Upper lobe of left lung (tissue), 6 donors: ENCODE results near the gene FERMT1. TPM values are rescaled to one million over a fixed set of nuclear protein-coding genes. Genes with fewer than 3 reads are reported as not detected.
A peak's percentile ranks its signal among the peaks of the same experiment; 100 is the strongest.

Source experiments
- ATAC-seq, 2 donors: fragments of 200-7000 bp; cut with Tn5 transposase; one replicate each; pipeline ENCODE4 v1.9.1; 2022; ENCODE audit warnings: mild to moderate bottlenecking in 2 of 2, moderate library complexity in 2 of 2; ENCODE audit not compliant: low FRiP score in 2 of 2
- DNase-seq, 2 donors: peaks; one replicate each; pipeline ENCODE4 v3.0.0-alpha.2; 2019 to 2020
- H3K27ac ChIP-seq, 4 donors: fragments of 200-600 bp; sonication (generic); one replicate each; pipeline ENCODE4 v1.5.1; 2016 to 2019
- H3K27me3 ChIP-seq, 4 donors: fragments of 200-600 bp; sonication (generic); one replicate each; pipeline ENCODE4 v1.5.1; 2017 to 2019
- H3K36me3 ChIP-seq, 4 donors: fragments of 200-600 bp; sonication (generic); one replicate each; pipeline ENCODE4 v1.5.1; 2016 to 2019
- H3K4me1 ChIP-seq, 4 donors: fragments of 200-600 bp; sonication (generic); one replicate each; pipeline ENCODE4 v1.5.1; 2018 to 2019
- H3K4me3 ChIP-seq, 4 donors: fragments of 200-600 bp; sonication (generic); one replicate each; pipeline ENCODE4 v1.5.1; 2017 to 2019; ENCODE audit warnings: mild to moderate bottlenecking in 2 of 4, moderate library complexity in 1 of 4
- H3K9me3 ChIP-seq, 4 donors: fragments of 200-600 bp; sonication (generic); one replicate each; pipeline ENCODE4 v1.5.1; 2018 to 2019
- EP300 ChIP-seq, 4 donors: sonication (generic); formaldehyde crosslinking; IDR thresholded peaks; one replicate each; pipeline ENCODE4 v1.5.1; 2017; ENCODE audit warnings: antibody characterized with exemption in 4 of 4, control low read depth in 2 of 4
- POLR2A ChIP-seq, 4 donors: fragments of 450-650 bp; IDR thresholded peaks; one replicate each; pipeline ENCODE4 v1.5.1; 2016 to 2017; ENCODE audit warnings: antibody characterized with exemption in 4 of 4, mild to moderate bottlenecking in 2 of 4
- POLR2AphosphoS5 ChIP-seq, 2 donors: sonication (generic); formaldehyde crosslinking; IDR thresholded peaks; one replicate each; pipeline ENCODE4 v1.5.1; 2017; ENCODE audit warnings: antibody characterized with exemption in 2 of 2
- WGBS, 2 donors: methylation state at CpG; one replicate each; pipeline ENCODE4 v1.1.5; 2017 to 2018; 5-methylcytosine and 5-hydroxymethylcytosine counted together
- total RNA-seq, 6 donors: library from RNA; depleted of rRNA in 4 of 6; stranded (reverse); fragments of >200 nt in 4 of 6; gene quantifications; one replicate each; pipeline versions ENCODE4 v1.1.0 to v1.2.1, GENCODE V29; 2016 to 2021
- TF ChIP-seq, protein P1 (sequence below), 6 experiments: fragments of 450-650 bp in 4 of 6; fragments of 200-600 bp in 2 of 6; sonication (generic) in 2 of 6; IDR thresholded peaks; one replicate each; pipeline ENCODE4 v1.5.1; 2016 to 2019; ENCODE audit warnings: antibody characterized with exemption in 6 of 6
- donor health status: DM: no; HTN: no; CAD: no; lungs with moderate emphysema.
- donor health status: DM: no; HTN: yes; CAD: no; lungs with severe emphysema.

FERMT1 gene, protein sequence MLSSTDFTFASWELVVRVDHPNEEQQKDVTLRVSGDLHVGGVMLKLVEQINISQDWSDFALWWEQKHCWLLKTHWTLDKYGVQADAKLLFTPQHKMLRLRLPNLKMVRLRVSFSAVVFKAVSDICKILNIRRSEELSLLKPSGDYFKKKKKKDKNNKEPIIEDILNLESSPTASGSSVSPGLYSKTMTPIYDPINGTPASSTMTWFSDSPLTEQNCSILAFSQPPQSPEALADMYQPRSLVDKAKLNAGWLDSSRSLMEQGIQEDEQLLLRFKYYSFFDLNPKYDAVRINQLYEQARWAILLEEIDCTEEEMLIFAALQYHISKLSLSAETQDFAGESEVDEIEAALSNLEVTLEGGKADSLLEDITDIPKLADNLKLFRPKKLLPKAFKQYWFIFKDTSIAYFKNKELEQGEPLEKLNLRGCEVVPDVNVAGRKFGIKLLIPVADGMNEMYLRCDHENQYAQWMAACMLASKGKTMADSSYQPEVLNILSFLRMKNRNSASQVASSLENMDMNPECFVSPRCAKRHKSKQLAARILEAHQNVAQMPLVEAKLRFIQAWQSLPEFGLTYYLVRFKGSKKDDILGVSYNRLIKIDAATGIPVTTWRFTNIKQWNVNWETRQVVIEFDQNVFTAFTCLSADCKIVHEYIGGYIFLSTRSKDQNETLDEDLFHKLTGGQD
- total RNA-seq = 1 to 10 TPM in 3 of 6 donors, under 1 TPM in 3; 0.44 to 1.5 (median 0.87) TPM

DNA sequence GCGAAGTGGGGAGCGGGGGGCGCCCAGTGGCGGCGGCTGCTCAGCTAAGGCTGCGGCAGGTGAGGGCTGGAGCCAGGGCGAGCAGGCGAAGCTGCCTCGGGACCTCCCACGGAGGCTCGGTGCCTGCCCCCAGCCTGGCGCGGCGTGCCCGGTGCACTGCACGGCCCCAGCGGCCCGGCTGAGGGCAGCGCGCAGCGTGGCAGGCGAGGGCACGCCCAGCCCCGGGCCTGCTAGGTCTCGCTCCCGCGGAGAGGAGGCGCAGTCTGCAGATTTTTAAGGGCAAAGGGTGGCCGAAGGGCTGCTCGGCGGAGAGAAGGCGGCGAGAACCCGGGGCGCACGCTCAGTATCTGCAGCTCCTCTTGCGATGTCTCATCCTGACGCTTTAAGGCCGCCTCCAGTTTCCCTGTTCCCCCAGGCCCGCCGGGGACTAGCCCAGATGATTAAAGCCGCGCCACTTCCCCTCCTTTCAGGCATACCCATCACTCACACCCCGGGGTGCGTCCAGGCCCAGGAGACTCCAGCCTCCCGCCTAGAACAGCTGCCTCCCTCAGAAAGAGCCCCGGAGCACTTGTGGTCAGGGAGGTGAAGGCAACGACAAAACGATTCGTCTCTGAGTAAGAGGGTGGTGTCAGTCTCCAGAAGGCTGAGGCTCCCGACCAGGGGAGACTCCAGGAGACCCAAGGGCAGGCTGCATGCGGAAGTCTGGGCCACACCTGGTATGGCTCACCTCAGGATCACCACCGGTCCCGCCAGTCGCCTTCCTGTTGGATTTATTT is at the start of gene FERMT1:
FERMT1 (minus strand) TSS at position 158 of the 776 bp plus-strand sequence. CDS start 3,476 bp downstream, outside the sequence.
- WGBS, 2 donors = 7% methylated on average over 24 to 30 of the region's 55 CpGs
- H3K27me3 ChIP-seq = peaks cover 0 to 5% (median 0%) of the 10 kb centered on the region in 4 donors
- ATAC-seq (peak; percentile 91 to 92), DNase-seq (peak; percentile 47 to 90)
- H3K36me3 ChIP-seq = no peaks in the 10 kb centered on the region
- TF ChIP-seq POLR2A (IDR thresholded peaks at IDR 0.05) = peak in 1 of 4 donors; percentile 18
- TF ChIP-seq EP300 (IDR thresholded peaks at IDR 0.05) = no peak
- no peak for TF ChIP-seq POLR2AphosphoS5 (IDR thresholded peaks at IDR 0.05)
- TF ChIP-seq, protein P1, sequence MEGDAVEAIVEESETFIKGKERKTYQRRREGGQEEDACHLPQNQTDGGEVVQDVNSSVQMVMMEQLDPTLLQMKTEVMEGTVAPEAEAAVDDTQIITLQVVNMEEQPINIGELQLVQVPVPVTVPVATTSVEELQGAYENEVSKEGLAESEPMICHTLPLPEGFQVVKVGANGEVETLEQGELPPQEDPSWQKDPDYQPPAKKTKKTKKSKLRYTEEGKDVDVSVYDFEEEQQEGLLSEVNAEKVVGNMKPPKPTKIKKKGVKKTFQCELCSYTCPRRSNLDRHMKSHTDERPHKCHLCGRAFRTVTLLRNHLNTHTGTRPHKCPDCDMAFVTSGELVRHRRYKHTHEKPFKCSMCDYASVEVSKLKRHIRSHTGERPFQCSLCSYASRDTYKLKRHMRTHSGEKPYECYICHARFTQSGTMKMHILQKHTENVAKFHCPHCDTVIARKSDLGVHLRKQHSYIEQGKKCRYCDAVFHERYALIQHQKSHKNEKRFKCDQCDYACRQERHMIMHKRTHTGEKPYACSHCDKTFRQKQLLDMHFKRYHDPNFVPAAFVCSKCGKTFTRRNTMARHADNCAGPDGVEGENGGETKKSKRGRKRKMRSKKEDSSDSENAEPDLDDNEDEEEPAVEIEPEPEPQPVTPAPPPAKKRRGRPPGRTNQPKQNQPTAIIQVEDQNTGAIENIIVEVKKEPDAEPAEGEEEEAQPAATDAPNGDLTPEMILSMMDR (IDR thresholded peaks at IDR 0.05) = peak in 1 of 6 experiments; percentile 10
- peaks cover 8 to 22% (median 16%) of the 10 kb centered on the region in 4 donors for H3K4me1 ChIP-seq
- peak within 1 kb of the TSS; percentile 24 to 59 (median 52) for H3K4me3 ChIP-seq
- H3K27ac ChIP-seq = peak within 1 kb of the TSS in 2 of 4 donors; percentile 39 to 55
- no peaks in the 10 kb centered on the region for H3K9me3 ChIP-seq

DNA sequence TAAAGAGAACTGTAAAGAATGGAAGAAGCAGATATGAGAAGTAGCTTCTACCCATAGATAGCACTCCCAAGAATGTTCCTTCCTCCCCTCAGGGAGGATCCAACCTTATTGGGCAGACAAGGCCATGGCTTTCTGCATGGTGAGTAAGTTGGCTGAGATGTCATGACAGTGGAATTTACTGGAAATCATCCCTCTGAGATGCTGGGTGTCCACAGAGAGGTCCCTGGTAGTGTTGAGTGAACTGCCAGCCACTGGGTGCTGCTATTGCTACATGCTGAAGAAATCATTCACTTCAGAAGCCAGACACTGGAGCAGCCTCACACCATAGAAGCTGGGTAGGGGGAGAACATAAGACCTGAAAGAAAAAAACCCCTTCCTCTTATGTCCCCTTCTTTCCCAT is 46.4 kb upstream of the FERMT1 start:
- ATAC-seq (no peak), DNase-seq (no peak)
- Histone ChIP-seq H3K27ac (no peak overlapping the region), H3K4me3 (no peak overlapping the region), H3K36me3 (no peaks in the 10 kb centered on the region), H3K27me3 (no peaks in the 10 kb centered on the region), H3K9me3 (no peaks in the 10 kb centered on the region), H3K4me1 (no peaks in the 10 kb centered on the region)
- TF ChIP-seq EP300 (IDR thresholded peaks at IDR 0.05) (no peak), POLR2AphosphoS5 (IDR thresholded peaks at IDR 0.05) (no peak), POLR2A (IDR thresholded peaks at IDR 0.05) (no peak)
- TF ChIP-seq, protein P1 (IDR thresholded peaks at IDR 0.05) = no peak

DNA sequence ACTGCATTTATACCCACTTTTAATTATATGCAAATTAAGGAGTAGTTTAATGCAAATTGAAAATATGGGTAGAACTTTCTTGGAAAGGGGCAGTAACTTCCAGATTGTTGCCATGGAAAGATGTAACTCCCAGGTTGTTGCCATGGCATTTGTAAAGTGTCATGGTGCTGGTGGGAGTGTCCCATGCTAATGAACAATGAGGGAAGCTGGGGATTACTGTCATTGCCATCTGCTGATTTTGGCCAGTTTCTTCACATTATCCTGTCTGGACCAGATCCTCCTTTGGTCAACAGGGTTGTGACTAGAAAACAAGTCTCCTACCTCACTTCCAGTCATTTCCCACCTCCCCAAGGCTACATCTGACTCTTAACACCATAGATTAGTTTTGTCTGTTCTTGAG is 45.4 kb upstream of the FERMT1 start:
- Histone ChIP-seq H3K27me3 (no peaks in the 10 kb centered on the region), H3K27ac (no peak overlapping the region), H3K4me3 (no peak overlapping the region), H3K4me1 (no peaks in the 10 kb centered on the region), H3K9me3 (no peaks in the 10 kb centered on the region), H3K36me3 (no peaks in the 10 kb centered on the region)
- TF ChIP-seq POLR2AphosphoS5 (IDR thresholded peaks at IDR 0.05) (no peak), POLR2A (IDR thresholded peaks at IDR 0.05) (no peak), EP300 (IDR thresholded peaks at IDR 0.05) (no peak)
- TF ChIP-seq, protein P1 (IDR thresholded peaks at IDR 0.05) = no peak
- DNase-seq = no peak
- no peak for ATAC-seq

DNA sequence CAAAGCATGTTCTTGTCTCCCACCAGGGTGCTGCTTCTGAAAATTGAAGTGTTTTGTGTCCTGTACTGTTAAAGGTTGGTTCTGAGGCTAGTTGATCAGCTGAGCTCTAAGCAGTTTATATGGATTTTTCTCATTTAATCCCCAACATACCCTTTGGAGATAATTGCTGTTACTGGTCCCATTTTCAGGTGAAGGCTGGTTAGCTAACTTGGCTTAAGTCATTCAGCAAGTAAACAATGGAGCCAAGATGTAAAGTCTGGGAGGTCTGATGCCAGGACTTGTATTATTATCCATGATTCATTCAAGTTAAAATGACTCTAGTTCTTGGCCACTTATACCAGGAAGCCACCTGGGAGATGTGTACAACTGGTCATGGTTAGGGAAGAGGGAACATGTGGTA is 42.5 kb upstream of the FERMT1 start:
- Histone ChIP-seq H3K9me3 (no peaks in the 10 kb centered on the region), H3K27me3 (no peaks in the 10 kb centered on the region), H3K36me3 (no peaks in the 10 kb centered on the region), H3K27ac (no peak overlapping the region), H3K4me3 (no peak overlapping the region), H3K4me1 (no peaks in the 10 kb centered on the region)
- TF ChIP-seq, protein P1 (IDR thresholded peaks at IDR 0.05) = no peak
- TF ChIP-seq POLR2AphosphoS5 (IDR thresholded peaks at IDR 0.05) (no peak), POLR2A (IDR thresholded peaks at IDR 0.05) (no peak), EP300 (IDR thresholded peaks at IDR 0.05) (no peak)
- ATAC-seq (peak in 1 of 2 donors; percentile 24), DNase-seq (no peak)
